NB4 (cell line): ENCODE results near the gene TIMM10B.

Source experiments
- MYC ChIP-seq: IDR thresholded peaks from 2 replicates; pipeline ENCODE4 v1.6.1; 2011; ENCODE audit warnings: low read depth, low read length
- POLR2A ChIP-seq: IDR thresholded peaks from 2 replicates; pipeline ENCODE4 v1.6.1; 2011; ENCODE audit warnings: mild to moderate bottlenecking; ENCODE audit not compliant: insufficient read length; ENCODE audit errors: extremely low read depth
- TF ChIP-seq, protein P1 (sequence below): IDR thresholded peaks from one replicate; pipeline ENCODE4 v1.5.1; 2012; ENCODE audit warnings: low read depth, low read length
- TF ChIP-seq, protein P2 (sequence below): IDR thresholded peaks from 2 replicates; pipeline ENCODE4 v1.6.1; 2011; ENCODE audit warnings: low read depth, low read length

GRCh38 chr11:6480299-6480914, 894 bp upstream of the TIMM10B start:
- TF ChIP-seq, protein P1, sequence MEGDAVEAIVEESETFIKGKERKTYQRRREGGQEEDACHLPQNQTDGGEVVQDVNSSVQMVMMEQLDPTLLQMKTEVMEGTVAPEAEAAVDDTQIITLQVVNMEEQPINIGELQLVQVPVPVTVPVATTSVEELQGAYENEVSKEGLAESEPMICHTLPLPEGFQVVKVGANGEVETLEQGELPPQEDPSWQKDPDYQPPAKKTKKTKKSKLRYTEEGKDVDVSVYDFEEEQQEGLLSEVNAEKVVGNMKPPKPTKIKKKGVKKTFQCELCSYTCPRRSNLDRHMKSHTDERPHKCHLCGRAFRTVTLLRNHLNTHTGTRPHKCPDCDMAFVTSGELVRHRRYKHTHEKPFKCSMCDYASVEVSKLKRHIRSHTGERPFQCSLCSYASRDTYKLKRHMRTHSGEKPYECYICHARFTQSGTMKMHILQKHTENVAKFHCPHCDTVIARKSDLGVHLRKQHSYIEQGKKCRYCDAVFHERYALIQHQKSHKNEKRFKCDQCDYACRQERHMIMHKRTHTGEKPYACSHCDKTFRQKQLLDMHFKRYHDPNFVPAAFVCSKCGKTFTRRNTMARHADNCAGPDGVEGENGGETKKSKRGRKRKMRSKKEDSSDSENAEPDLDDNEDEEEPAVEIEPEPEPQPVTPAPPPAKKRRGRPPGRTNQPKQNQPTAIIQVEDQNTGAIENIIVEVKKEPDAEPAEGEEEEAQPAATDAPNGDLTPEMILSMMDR = no peak
- TF ChIP-seq, protein P2, sequence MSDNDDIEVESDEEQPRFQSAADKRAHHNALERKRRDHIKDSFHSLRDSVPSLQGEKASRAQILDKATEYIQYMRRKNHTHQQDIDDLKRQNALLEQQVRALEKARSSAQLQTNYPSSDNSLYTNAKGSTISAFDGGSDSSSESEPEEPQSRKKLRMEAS = no peak
- no peak for TF ChIP-seq POLR2A
- TF ChIP-seq MYC = no peak
